ACC112 (cell line): Measurements from ENCODE around the gene RBM19.

ENCODE experiments used
- H2AFZ ChIP-seq: fragments of 200-600 bp; sonication (generic); one replicate; pipeline ENCODE4 v1.6.0; 2017; ENCODE audit warnings: antibody characterized with exemption, low read length; ENCODE audit not compliant: unreplicated experiment
- H3K27ac ChIP-seq: fragments of 200-600 bp; sonication (generic); 2 replicates; pipeline ENCODE4 v1.5.1; 2014; ENCODE audit warnings: low read depth, mild to moderate bottlenecking, antibody characterized with exemption, low read length, moderate library complexity
- H3K27me3 ChIP-seq: fragments of 200-600 bp; sonication (generic); 2 replicates; pipeline ENCODE4 v1.6.1; 2014; ENCODE audit warnings: mild to moderate bottlenecking, antibody characterized with exemption, low read length, moderate library complexity, mixed read lengths; ENCODE audit not compliant: insufficient read depth
- H3K36me3 ChIP-seq: fragments of 200-600 bp; sonication (generic); 2 replicates; pipeline ENCODE4 v1.6.1; 2016; ENCODE audit warnings: mild to moderate bottlenecking, antibody characterized with exemption, low read length, moderate library complexity, mixed read lengths; ENCODE audit not compliant: insufficient read depth
- H3K4me1 ChIP-seq: fragments of 200-600 bp; sonication (generic); one replicate; pipeline ENCODE4 v1.6.1; 2016; ENCODE audit warnings: low read length, mixed read lengths; ENCODE audit not compliant: insufficient read depth, unreplicated experiment, control insufficient read depth
- H3K4me3 ChIP-seq: fragments of 200-600 bp; sonication (generic); 2 replicates; pipeline ENCODE4 v1.5.1; 2014; ENCODE audit warnings: mild to moderate bottlenecking, low read depth, low read length
- H3K79me2 ChIP-seq: fragments of 200-600 bp; sonication (generic); one replicate; pipeline ENCODE4 v1.6.0; 2016; ENCODE audit warnings: low read length; ENCODE audit not compliant: control insufficient read depth, unreplicated experiment, insufficient read depth

The RBM19 gene

GRCh38 chr12:113829212-113829611, 136.9 kb downstream of the RBM19 start:
- H3K27me3 ChIP-seq: no peaks in the 10 kb centered on the region
- H3K79me2 ChIP-seq: no peaks in the 10 kb centered on the region
- no peak overlapping the region for H2AFZ ChIP-seq
- no peak overlapping the region for H3K27ac ChIP-seq
- H3K4me1 ChIP-seq: peaks cover 14% of the 10 kb centered on the region
- no peak overlapping the region for H3K4me3 ChIP-seq
- no peaks in the 10 kb centered on the region for H3K36me3 ChIP-seq

- H3K36me3 ChIP-seq: no peaks in the 10 kb centered on the region
- peaks cover 14% of the 10 kb centered on the region for H3K4me1 ChIP-seq
- H3K27me3 ChIP-seq: no peaks in the 10 kb centered on the region
- no peak overlapping the region for H3K4me3 ChIP-seq
- H3K27ac ChIP-seq: no peak overlapping the region
- no peaks in the 10 kb centered on the region for H3K79me2 ChIP-seq
- no peak overlapping the region for H2AFZ ChIP-seq
These were observed 138.5 kb downstream of the RBM19 start for GRCh38 chr12:113827539-113828114.

GRCh38 chr12:113826805-113827538, 139.2 kb downstream of the RBM19 start:
- no peaks in the 10 kb centered on the region for H3K36me3 ChIP-seq
- no peak overlapping the region for H3K27ac ChIP-seq
- H3K79me2 ChIP-seq: no peaks in the 10 kb centered on the region
- no peaks in the 10 kb centered on the region for H3K27me3 ChIP-seq
- H3K4me1 ChIP-seq: peaks cover 14% of the 10 kb centered on the region
- no peak overlapping the region for H3K4me3 ChIP-seq
- no peak overlapping the region for H2AFZ ChIP-seq

GRCh38 chr12:113825705-113826104, 140.4 kb downstream of the RBM19 start:
- Histone ChIP-seq H3K4me1 (peaks cover 2% of the 10 kb centered on the region), H3K27ac (no peak overlapping the region), H3K36me3 (no peaks in the 10 kb centered on the region), H3K79me2 (no peaks in the 10 kb centered on the region), H2AFZ (no peak overlapping the region), H3K27me3 (no peaks in the 10 kb centered on the region), H3K4me3 (no peak overlapping the region)

GRCh38 chr12:113823816-113824215, 142.3 kb downstream of the RBM19 start:
- no peaks in the 10 kb centered on the region for H3K36me3 ChIP-seq
- H3K79me2 ChIP-seq: no peaks in the 10 kb centered on the region
- no peak overlapping the region for H3K27ac ChIP-seq
- no peaks in the 10 kb centered on the region for H3K27me3 ChIP-seq
- no peak overlapping the region for H2AFZ ChIP-seq
- H3K4me3 ChIP-seq: no peak overlapping the region
- no peaks in the 10 kb centered on the region for H3K4me1 ChIP-seq

- Histone ChIP-seq H3K4me1 (no peaks in the 10 kb centered on the region), H2AFZ (no peak overlapping the region), H3K27me3 (no peaks in the 10 kb centered on the region), H3K27ac (no peak overlapping the region), H3K36me3 (no peaks in the 10 kb centered on the region), H3K79me2 (no peaks in the 10 kb centered on the region), H3K4me3 (no peak overlapping the region)
These were observed 143.1 kb downstream of the RBM19 start for GRCh38 chr12:113823016-113823415.

GRCh38 chr12:113820842-113821241, 145.3 kb downstream of the RBM19 start:
- no peak overlapping the region for H3K27ac ChIP-seq
- H3K27me3 ChIP-seq: no peaks in the 10 kb centered on the region
- no peaks in the 10 kb centered on the region for H3K4me1 ChIP-seq
- H3K36me3 ChIP-seq: no peaks in the 10 kb centered on the region
- no peaks in the 10 kb centered on the region for H3K79me2 ChIP-seq
- H3K4me3 ChIP-seq: no peak overlapping the region
- no peak overlapping the region for H2AFZ ChIP-seq

GRCh38 chr12:113820309-113820708, 145.8 kb downstream of the RBM19 start:
- no peaks in the 10 kb centered on the region for H3K4me1 ChIP-seq

GRCh38 chr12:113819495-113819894, 146.6 kb downstream of the RBM19 start:
- Histone ChIP-seq H3K36me3 (no peaks in the 10 kb centered on the region), H3K27me3 (no peaks in the 10 kb centered on the region), H3K4me3 (no peak overlapping the region), H2AFZ (no peak overlapping the region), H3K79me2 (no peaks in the 10 kb centered on the region), H3K4me1 (no peaks in the 10 kb centered on the region), H3K27ac (no peak overlapping the region)

More at GRCh38 chr12:113820309-113820708, 145.8 kb downstream of the RBM19 start:
- H3K36me3 ChIP-seq: no peaks in the 10 kb centered on the region
- no peak overlapping the region for H3K27ac ChIP-seq
- no peak overlapping the region for H3K4me3 ChIP-seq
- no peaks in the 10 kb centered on the region for H3K27me3 ChIP-seq
- H2AFZ ChIP-seq: no peak overlapping the region
- no peaks in the 10 kb centered on the region for H3K79me2 ChIP-seq

GRCh38 chr12:113818833-113819232, 147.3 kb downstream of the RBM19 start:
- H3K79me2 ChIP-seq: no peaks in the 10 kb centered on the region
- no peaks in the 10 kb centered on the region for H3K36me3 ChIP-seq
- H3K27ac ChIP-seq: no peak overlapping the region
- no peak overlapping the region for H3K4me3 ChIP-seq
- no peaks in the 10 kb centered on the region for H3K27me3 ChIP-seq
- H3K4me1 ChIP-seq: no peaks in the 10 kb centered on the region
- H2AFZ ChIP-seq: no peak overlapping the region

GRCh38 chr12:113818283-113818682, 147.8 kb downstream of the RBM19 start:
- no peaks in the 10 kb centered on the region for H3K4me1 ChIP-seq
- H3K79me2 ChIP-seq: no peaks in the 10 kb centered on the region
- H3K36me3 ChIP-seq: no peaks in the 10 kb centered on the region
- H2AFZ ChIP-seq: no peak overlapping the region
- H3K4me3 ChIP-seq: no peak overlapping the region
- no peak overlapping the region for H3K27ac ChIP-seq
- no peaks in the 10 kb centered on the region for H3K27me3 ChIP-seq
